HG03442 (cell line): ENCODE results near the gene INO80B.
A peak's percentile ranks its signal among the peaks of the same experiment; 100 is the strongest.
"Not testable (repeated sequence)": the region's sequence is repeated elsewhere in the genome, so short reads cannot be mapped to it uniquely, and the experiment has no call there.

ENCODE experiments used
- ATAC-seq: cut with Tn5 transposase; IDR thresholded peaks from one replicate; pipeline ENCODE4 v1.9.1; 2021; ENCODE audit warnings: mild to moderate bottlenecking, moderate library complexity; ENCODE audit not compliant: unreplicated experiment

INO80B gene

GRCh38 chr2:74447230-74447999, 7.5 kb upstream of the INO80B start:
- no peak for ATAC-seq

GRCh38 chr2:74448771-74449170, 6.1 kb upstream of the INO80B start:
- no peak for ATAC-seq

DNA sequence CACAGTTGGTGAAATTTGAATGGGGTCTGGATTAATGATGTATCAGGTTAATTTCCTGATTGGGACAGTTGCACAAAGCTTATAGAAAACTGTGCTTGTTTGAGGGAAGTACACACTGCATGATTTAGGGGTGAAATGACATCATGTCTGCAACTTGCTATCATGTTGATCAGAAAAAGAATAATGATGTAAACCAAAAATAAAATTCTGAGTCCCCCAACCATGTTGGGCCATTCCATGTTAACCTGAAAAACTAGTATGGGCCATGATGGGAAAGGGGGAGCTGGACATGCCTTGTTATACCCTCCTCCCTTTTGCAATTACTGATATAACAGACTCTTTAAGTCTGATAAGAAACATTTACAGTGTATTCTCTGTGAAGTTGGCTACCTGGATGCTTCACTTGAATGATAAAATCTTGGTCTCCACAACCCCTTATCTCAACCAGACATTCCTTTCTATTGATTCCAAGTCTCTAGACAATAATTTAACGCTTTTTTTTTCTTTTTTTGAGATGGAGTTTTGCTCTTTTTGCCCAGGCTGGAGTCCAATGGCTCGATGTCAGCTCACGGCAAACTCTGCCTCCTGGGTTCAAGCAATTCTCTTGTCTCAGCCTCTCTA, 4.2 kb upstream of the INO80B start:
- no peak for ATAC-seq

DNA sequence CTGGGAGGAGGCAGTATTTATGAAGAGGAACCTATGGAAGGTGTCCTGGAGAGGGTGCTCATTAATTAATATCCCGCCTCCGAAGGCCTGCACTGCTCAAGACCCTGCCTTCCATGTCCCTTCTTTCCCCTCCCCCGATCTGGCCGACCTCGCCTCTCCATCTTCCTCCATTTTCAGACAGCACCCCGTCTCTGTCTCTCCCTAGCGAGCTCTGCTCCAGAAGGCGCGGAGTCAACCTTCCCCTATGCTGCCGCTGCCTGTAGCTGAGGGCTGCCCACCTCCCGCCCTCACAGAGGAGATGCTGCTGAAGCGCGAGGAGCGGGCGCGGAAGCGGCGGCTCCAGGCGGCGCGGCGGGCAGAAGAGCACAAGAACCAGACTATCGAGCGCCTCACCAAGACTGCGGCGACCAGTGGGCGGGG, 2.3 kb downstream of the INO80B start:
- ATAC-seq = no peak

- ATAC-seq = peak; percentile 25
Measured at GRCh38 chr2:74457549-74458131, 2.8 kb downstream of the INO80B start.

- peak; percentile 80 for ATAC-seq
Measured at GRCh38 chr2:74458132-74458937, 3.4 kb downstream of the INO80B start, which contains the start of gene WBP1. Gene WBP1, plus strand, starts transcription at chr2:74458438. Its CDS starts 165 bp downstream, at chr2:74458603.

GRCh38 chr2:74458938-74459363, 4.1 kb downstream of the INO80B start:
- no peak for ATAC-seq

- ATAC-seq = not testable (repeated sequence)
Measured at GRCh38 chr2:74459503-74460118, 4.7 kb downstream of the INO80B start.

GRCh38 chr2:74460187-74460586, 5.3 kb downstream of the INO80B start:
- ATAC-seq = not testable (repeated sequence)

GRCh38 chr2:74461187-74462053, 6.5 kb downstream of the INO80B start:
- ATAC-seq = no peak

DNA sequence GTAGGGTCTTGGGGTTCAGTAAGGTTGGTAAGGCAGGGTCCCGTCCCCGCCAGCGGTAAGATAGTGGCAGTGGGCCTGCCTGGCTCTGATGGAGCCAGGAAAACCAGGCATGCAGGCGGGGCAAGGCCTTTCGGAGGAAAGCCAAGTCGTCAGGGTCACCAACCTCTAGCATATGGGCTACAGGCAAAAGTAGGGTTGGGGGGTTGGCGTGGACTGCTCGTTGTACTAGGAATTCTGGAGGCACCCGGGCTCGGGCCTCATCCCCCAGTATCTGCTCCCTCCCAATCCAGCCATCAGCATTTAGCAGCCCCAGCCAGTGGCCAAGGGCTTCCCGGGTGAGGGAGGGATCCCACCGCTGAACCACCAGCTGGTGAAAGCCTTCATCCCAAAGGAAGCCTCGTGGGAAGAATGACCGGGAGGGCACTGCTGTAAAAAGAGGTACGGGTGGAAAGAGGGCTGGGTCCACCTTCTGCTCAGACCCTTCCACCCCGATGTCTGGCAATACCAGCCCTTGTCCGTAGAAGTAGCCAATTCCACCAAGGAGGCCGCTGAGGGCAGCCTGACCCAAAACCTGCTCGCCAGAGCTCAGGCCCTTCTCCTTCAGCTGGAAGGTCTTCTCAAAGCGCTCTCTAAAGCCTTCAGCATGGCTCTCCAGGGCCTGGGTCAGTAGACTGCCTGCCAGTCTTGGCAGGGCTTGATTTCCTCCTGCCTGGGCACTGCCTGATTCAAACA, 7.3 kb downstream of the INO80B start:
- ATAC-seq = no peak

DNA sequence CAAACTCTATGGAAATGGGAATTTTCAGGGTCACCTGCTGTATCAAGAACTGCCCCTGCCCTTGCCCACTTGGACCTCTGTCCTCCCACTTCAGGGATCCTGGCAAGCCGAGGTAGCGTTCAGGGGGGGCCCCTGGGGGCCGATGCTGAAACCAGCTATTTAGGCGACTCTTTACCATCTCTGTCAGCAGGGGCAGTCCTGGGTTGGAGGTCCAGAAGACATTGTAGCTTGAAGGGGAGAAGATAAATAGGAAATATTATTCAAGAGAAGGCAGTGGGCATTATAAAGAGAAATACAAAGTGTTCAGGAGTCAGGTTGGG, 7.9 kb downstream of the INO80B start:
- no peak for ATAC-seq

- no peak for ATAC-seq
Measured at GRCh38 chr2:74464406-74464805, 9.5 kb downstream of the INO80B start.

- not testable (repeated sequence) for ATAC-seq
Measured at GRCh38 chr2:74470742-74471141, 15.9 kb downstream of the INO80B start.

DNA sequence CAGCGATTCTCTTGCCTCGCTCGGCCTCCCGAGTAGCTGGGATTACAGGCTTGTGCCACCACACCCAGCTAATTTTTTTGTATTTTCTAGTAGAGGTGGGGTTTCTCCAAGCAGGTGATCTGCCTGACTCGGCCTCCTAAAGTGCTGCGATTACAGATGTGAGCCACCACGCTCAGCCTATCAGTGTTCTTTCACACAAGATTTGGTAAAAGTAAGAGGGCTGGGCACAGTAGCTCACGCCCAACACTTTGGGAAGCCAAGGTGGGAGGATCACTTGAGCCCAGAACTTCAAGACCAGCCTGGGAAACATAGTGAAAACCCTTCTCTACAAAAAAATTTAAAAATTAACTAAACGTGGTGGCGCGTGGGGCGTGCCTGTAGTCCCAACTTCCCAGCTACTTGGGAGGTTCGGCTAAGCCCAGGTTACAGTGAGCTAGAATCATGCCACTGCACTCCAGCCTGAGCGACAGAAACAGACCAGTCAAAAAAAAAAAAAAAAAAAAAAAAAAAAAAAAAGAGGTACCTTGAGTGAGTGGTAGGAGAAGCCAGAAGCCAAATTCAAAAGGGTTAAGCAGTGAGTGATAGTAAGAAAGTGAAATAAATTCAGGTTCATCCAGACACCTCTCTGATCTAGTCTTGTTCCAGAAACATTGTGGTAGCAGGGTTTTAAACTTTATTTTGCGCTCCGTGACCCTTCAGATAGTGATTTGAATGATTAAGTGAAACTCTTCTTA, 16.6 kb downstream of the INO80B start:
- ATAC-seq = no peak

GRCh38 chr2:74472086-74472944, 17.4 kb downstream of the INO80B start, which contains the start of gene MRPL53:
Gene MRPL53, minus strand, starts transcription at chr2:74472680. Its CDS starts 20 bp downstream, at chr2:74472660.
- peak; percentile 79 for ATAC-seq

DNA sequence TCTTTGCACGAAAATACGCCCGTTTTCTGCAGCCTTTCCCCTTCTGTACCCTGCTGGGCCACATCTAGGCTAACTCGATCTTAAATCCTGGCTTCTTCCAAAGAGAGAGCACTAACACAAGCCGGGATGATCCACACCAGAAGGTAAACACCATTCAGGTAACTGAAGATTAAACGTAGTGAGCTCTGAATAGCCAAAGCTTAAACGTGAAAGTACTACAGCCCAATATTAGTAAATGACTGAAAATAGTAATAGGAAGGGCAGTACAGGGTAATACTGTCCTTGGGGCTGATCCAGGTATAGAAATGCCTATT, 18.0 kb downstream of the INO80B start:
- peak; percentile 4 for ATAC-seq

DNA sequence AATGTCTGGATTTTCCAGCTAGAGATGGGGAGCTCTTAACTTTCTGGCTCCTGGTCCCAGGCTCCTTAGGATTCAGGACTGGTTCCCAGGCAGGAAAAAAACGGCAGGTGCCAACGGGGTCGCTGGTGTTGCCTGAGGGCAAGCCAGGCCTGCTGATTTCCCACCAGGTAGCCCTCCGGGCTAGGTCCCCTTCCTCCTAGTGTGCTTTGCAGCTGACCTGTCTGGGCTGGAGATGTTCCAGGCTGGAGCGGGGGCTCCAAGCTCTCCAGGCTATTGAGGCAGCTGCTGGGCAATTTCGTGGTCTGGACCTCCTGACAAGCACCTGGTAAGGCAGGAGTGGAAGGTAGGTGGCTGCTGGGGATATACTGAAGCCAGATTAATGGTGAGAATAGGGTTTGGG, 19.6 kb downstream of the INO80B start:
- no peak for ATAC-seq
